GM19463 (cell line): Measurements from ENCODE around the gene RPL26.
"Not testable (repeated sequence)": the region's sequence is repeated elsewhere in the genome, so short reads cannot be mapped to it uniquely, and the experiment has no call there.

ENCODE experiments used
- ATAC-seq: cut with Tn5 transposase; IDR thresholded peaks from one replicate; pipeline ENCODE4 v1.9.1; 2021; ENCODE audit warnings: mild to moderate bottlenecking, moderate library complexity; ENCODE audit not compliant: unreplicated experiment

RPL26 gene

GRCh38 chr17:8397636-8398035 is 14.6 kb upstream of the RPL26 start, which contains the start of gene RNF222:
Gene RNF222 (minus strand): TSS chr17:8397827. CDS start chr17:8393461, 4,366 bp downstream.
- no peak for ATAC-seq

GRCh38 chr17:8394497-8394896 is 11.5 kb upstream of the RPL26 start:
- ATAC-seq, result not testable (repeated sequence)

GRCh38 chr17:8393470-8394231 is 10.7 kb upstream of the RPL26 start:
- no peak for ATAC-seq

GRCh38 chr17:8392674-8393469 is 9.9 kb upstream of the RPL26 start:
- ATAC-seq, result no peak

- no peak for ATAC-seq
Observed at GRCh38 chr17:8392274-8392673, 9.3 kb upstream of the RPL26 start.

GRCh38 chr17:8391711-8392110 is 8.7 kb upstream of the RPL26 start:
- no peak for ATAC-seq

- no peak for ATAC-seq
Observed at GRCh38 chr17:8387914-8388651, 5.1 kb upstream of the RPL26 start.

- no peak for ATAC-seq
Observed at GRCh38 chr17:8386841-8387240, 3.8 kb upstream of the RPL26 start.

- no peak for ATAC-seq
Observed at GRCh38 chr17:8384801-8385378, 1.9 kb upstream of the RPL26 start.

GRCh38 chr17:8382880-8383142 is 182 bp downstream of the RPL26 start:
- no peak for ATAC-seq

GRCh38 chr17:8382052-8382879 is 727 bp downstream of the RPL26 start:
- ATAC-seq, result no peak

- no peak for ATAC-seq
Observed at GRCh38 chr17:8380049-8380448, 2.9 kb downstream of the RPL26 start.

- not testable (repeated sequence) for ATAC-seq
Observed at GRCh38 chr17:8378117-8378516, 4.9 kb downstream of the RPL26 start.

GRCh38 chr17:8377422-8377821 is 5.6 kb downstream of the RPL26 start:
- ATAC-seq, result no peak

- ATAC-seq, result peak; percentile 95
Observed at GRCh38 chr17:8376271-8377067, 6.5 kb downstream of the RPL26 start, which contains the start of gene KRABD2. Gene KRABD2 (minus strand): TSS chr17:8376704.

- ATAC-seq, result no peak
Observed at GRCh38 chr17:8375738-8376259, 7.2 kb downstream of the RPL26 start.

- ATAC-seq, result not testable (repeated sequence)
Observed at GRCh38 chr17:8373856-8374255, 9.1 kb downstream of the RPL26 start.

- no peak for ATAC-seq
Observed at GRCh38 chr17:8372422-8372821, 10.6 kb downstream of the RPL26 start.

- no peak for ATAC-seq
Observed at GRCh38 chr17:8371786-8372185, 11.2 kb downstream of the RPL26 start.
